ENCODE data around the gene TBC1D8.

- peak; percentile 24 for TF ChIP-seq POLR2AphosphoS5 (IDR thresholded peaks at IDR 0.05)
- TF ChIP-seq CTCF (IDR thresholded peaks at IDR 0.05) = no peak
Observed at GRCh38 chr2:101087638-101088037, 63.5 kb downstream of the TBC1D8 start.

Measured in prostate gland (tissue), 2 donors.